Keratinocyte (primary cell): ENCODE measurements around the gene CANX.

Source experiments
- CTCF ChIP-seq, 3 experiments: IDR thresholded peaks in 1 of 3; conservative IDR thresholded peaks in 1 of 3; optimal IDR thresholded peaks in 1 of 3; 2 replicates in 2 of 3; 3 replicates in 1 of 3; pipeline versions ENCODE3 to v1.5.1; 2011; ENCODE audit warnings: low read length in 3 of 3, mild to moderate bottlenecking in 3 of 3, moderate library complexity in 2 of 3, control low read depth in 1 of 3, inconsistent platforms in 1 of 3; ENCODE audit not compliant: insufficient read depth in 2 of 3; ENCODE audit errors: extremely low read depth in 1 of 3
- EZH2 ChIP-seq: IDR thresholded peaks from one replicate; pipeline ENCODE4 v1.6.1; 2012; ENCODE audit warnings: inconsistent platforms, mild to moderate bottlenecking, low read length, moderate library complexity

DNA sequence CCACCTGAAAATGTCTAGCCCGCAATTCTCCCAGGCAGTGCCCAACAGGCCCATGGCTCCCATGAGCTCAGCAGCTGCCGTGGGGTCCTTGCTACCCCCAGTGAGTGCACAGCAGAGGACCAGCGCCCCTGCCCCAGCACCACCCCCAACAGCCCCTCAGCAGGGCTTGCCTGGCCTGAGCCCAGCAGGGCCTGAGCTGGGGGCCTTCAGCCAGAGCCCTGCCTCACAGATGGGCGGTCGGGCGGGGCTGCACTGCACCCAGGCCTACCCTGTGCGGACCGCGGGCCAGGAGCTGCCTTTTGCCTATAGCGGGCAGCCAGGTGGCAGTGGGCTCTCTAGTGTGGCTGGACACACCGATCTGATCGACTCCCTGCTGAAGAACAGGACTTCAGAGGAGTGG, 75.7 kb downstream of the CANX start:
- TF ChIP-seq EZH2 (no peak), CTCF (optimal IDR thresholded peaks at IDR 0.05 in 1 of 3, IDR thresholded peaks at IDR 0.05 in 1 of 3, conservative IDR thresholded peaks at IDR 0.05 in 1 of 3; ENCODE audit: extremely low read depth in 1 of 3, insufficient read depth in 2 of 3, low read length in 3 of 3) (no peak)
